Urinary bladder (tissue), 4 donors: ENCODE data around the gene FOXP4. TPM values are rescaled to one million over a fixed set of nuclear protein-coding genes. Genes with fewer than 3 reads are reported as not detected.

Source experiments
- DNase-seq: peaks from one replicate; pipeline ENCODE4 v3.0.0-alpha.2; 2015; ENCODE audit errors: extremely low spot score
- H3K27ac ChIP-seq: one replicate; pipeline ENCODE4 v1.5.1; 2013; ENCODE audit warnings: low read depth, mild to moderate bottlenecking, moderate library complexity
- H3K36me3 ChIP-seq: one replicate; pipeline ENCODE4 v1.6.1; 2013; ENCODE audit warnings: mild to moderate bottlenecking, moderate library complexity; ENCODE audit not compliant: insufficient read depth
- H3K4me1 ChIP-seq: one replicate; pipeline ENCODE4 v1.6.1; 2013; ENCODE audit warnings: mild to moderate bottlenecking, moderate library complexity; ENCODE audit not compliant: insufficient read depth
- H3K4me3 ChIP-seq: one replicate; pipeline ENCODE4 v1.5.1; 2013; ENCODE audit warnings: low read depth, low read length
- WGBS: extraction: QIAGEN DNeasy Blood & Tissue Kit; methylation state at CpG from one replicate; pipeline ENCODE4 v1.1.7; 2013; 5-methylcytosine and 5-hydroxymethylcytosine counted together
- polyA plus RNA-seq: library from polyadenylated mRNA; stranded (reverse); fragments of 200-250 nt; gene quantifications from one replicate; pipeline ENCODE4 v1.2.3, GENCODE V29; 2013
- total RNA-seq: library from RNA; depleted of rRNA; stranded (reverse); fragments of >200 nt; gene quantifications from one replicate; pipeline ENCODE4 v1.2.3, GENCODE V29; 2014
- donor health status: healthy with polysubstance abuse.
- donor health status: healthy.

FOXP4 gene
- total and polyA plus RNA-seq, 2 donors = 1.6 to 18.0 TPM

GRCh38 chr6:41637194-41638001, 91.2 kb downstream of the FOXP4 start:
- peak overlapping the region; percentile 35 for H3K4me3 ChIP-seq
- H3K27ac ChIP-seq = peak overlapping the region; percentile 57
- WGBS = 17% methylated on average over 54 of the region's 54 CpGs
- no peaks in the 10 kb centered on the region for H3K36me3 ChIP-seq
- DNase-seq = no peak
- H3K4me1 ChIP-seq = no peaks in the 10 kb centered on the region

GRCh38 chr6:41638002-41638934, 92.1 kb downstream of the FOXP4 start, which contains the start of gene MDFI:
Gene MDFI, plus strand, starts transcription at chr6:41638468. Its CDS starts 282 bp downstream, at chr6:41638750.
- no peak for DNase-seq
- Histone ChIP-seq H3K4me3 (peak within 1 kb of the TSS; percentile 35), H3K27ac (peak within 1 kb of the TSS; percentile 24), H3K36me3 (no peaks in the 10 kb centered on the region), H3K4me1 (no peaks in the 10 kb centered on the region)
- WGBS = 1% methylated on average over 85 of the region's 86 CpGs

- Histone ChIP-seq H3K36me3 (no peaks in the 10 kb centered on the region), H3K4me3 (peak overlapping the region; percentile 35), H3K4me1 (no peaks in the 10 kb centered on the region), H3K27ac (no peak overlapping the region)
- peak; percentile 76 for DNase-seq
- 19% methylated on average over 40 of the region's 40 CpGs for WGBS
Measured at GRCh38 chr6:41638935-41639808, 93.0 kb downstream of the FOXP4 start.

GRCh38 chr6:41639809-41640371, 93.7 kb downstream of the FOXP4 start:
- H3K27ac ChIP-seq = no peak overlapping the region
- peak; percentile 87 for DNase-seq
- 67% methylated on average over 8 of the region's 8 CpGs for WGBS

GRCh38 chr6:41640426-41640825, 94.2 kb downstream of the FOXP4 start:
- Histone ChIP-seq H3K4me1 (no peaks in the 10 kb centered on the region), H3K27ac (no peak overlapping the region), H3K36me3 (no peaks in the 10 kb centered on the region), H3K4me3 (no peak overlapping the region)
- WGBS = 85% methylated on average over 7 of the region's 7 CpGs
- no peak for DNase-seq

More at GRCh38 chr6:41639809-41640371, 93.7 kb downstream of the FOXP4 start:
- Histone ChIP-seq H3K4me3 (no peak overlapping the region), H3K36me3 (no peaks in the 10 kb centered on the region), H3K4me1 (no peaks in the 10 kb centered on the region)

- Histone ChIP-seq H3K36me3 (no peaks in the 10 kb centered on the region), H3K27ac (no peak overlapping the region), H3K4me1 (no peaks in the 10 kb centered on the region), H3K4me3 (no peak overlapping the region)
- no peak for DNase-seq
- WGBS = 89% methylated on average over 9 of the region's 9 CpGs
Measured at GRCh38 chr6:41641352-41641925, 95.3 kb downstream of the FOXP4 start.

- no peak overlapping the region for H3K4me3 ChIP-seq
- WGBS = 76% methylated on average over 11 of the region's 11 CpGs
- no peak for DNase-seq
Measured at GRCh38 chr6:41642090-41642959, 96.1 kb downstream of the FOXP4 start.

GRCh38 chr6:41642960-41643898, 97.0 kb downstream of the FOXP4 start:
- Histone ChIP-seq H3K27ac (no peak overlapping the region), H3K4me1 (no peaks in the 10 kb centered on the region), H3K4me3 (no peak overlapping the region), H3K36me3 (no peaks in the 10 kb centered on the region)
- 77% methylated on average over 10 of the region's 10 CpGs for WGBS
- DNase-seq = no peak

More at GRCh38 chr6:41642090-41642959, 96.1 kb downstream of the FOXP4 start:
- H3K4me1 ChIP-seq = no peaks in the 10 kb centered on the region
- no peaks in the 10 kb centered on the region for H3K36me3 ChIP-seq
- H3K27ac ChIP-seq = no peak overlapping the region

- no peaks in the 10 kb centered on the region for H3K4me1 ChIP-seq
- no peak overlapping the region for H3K27ac ChIP-seq
- 79% methylated on average over 4 of the region's 4 CpGs for WGBS
Measured at GRCh38 chr6:41643899-41644269, 97.7 kb downstream of the FOXP4 start.

GRCh38 chr6:41644297-41644879, 98.2 kb downstream of the FOXP4 start:
- Histone ChIP-seq H3K36me3 (no peaks in the 10 kb centered on the region), H3K27ac (no peak overlapping the region), H3K4me1 (no peaks in the 10 kb centered on the region), H3K4me3 (no peak overlapping the region)
- DNase-seq = no peak
- 75% methylated on average over 4 of the region's 4 CpGs for WGBS

More at GRCh38 chr6:41643899-41644269, 97.7 kb downstream of the FOXP4 start:
- no peak for DNase-seq
- no peaks in the 10 kb centered on the region for H3K36me3 ChIP-seq
- H3K4me3 ChIP-seq = no peak overlapping the region
